B cell (primary cell): ENCODE results near the gene NKAIN2. TPM values are rescaled to one million over a fixed set of nuclear protein-coding genes. Genes with fewer than 3 reads are reported as not detected.

ENCODE experiments used
- ATAC-seq: fragments of 200-7000 bp; cut with Tn5 transposase; one replicate; pipeline ENCODE4 v1.10.0; 2021; ENCODE audit warnings: low read depth, mild to moderate bottlenecking, moderate number of reproducible peaks, moderate library complexity
- CTCF ChIA-PET: fragments of 350-600 bp; sonication (Branson Sonifier 250); formaldehyde crosslinking; loops from one replicate; lab custom pipeline; 2021; ENCODE audit warnings: antibody characterized with exemption, inconsistent platforms; lab: Charles Lee
- POLR2A ChIA-PET: fragments of 350-600 bp; sonication (Branson Sonifier 250); formaldehyde crosslinking; loops from one replicate; lab custom pipeline; 2021; ENCODE audit warnings: antibody characterized with exemption; lab: Charles Lee
- DNase-seq: peaks from one replicate; pipeline ENCODE4 v3.0.0; 2013
- H2AFZ ChIP-seq: 2 replicates; pipeline ENCODE4 v1.6.1; 2012; ENCODE audit warnings: mild to moderate bottlenecking, low read depth, low read length; ENCODE audit not compliant: insufficient read depth, poor library complexity, severe bottlenecking
- H3K27ac ChIP-seq, 2 donors: 1 replicate in 1 of 2; 2 replicates in 1 of 2; pipeline ENCODE4 v1.5.1; 2012 to 2013; ENCODE audit warnings: low read length in 2 of 2, mild to moderate bottlenecking in 2 of 2, moderate library complexity in 1 of 2
- H3K27me3 ChIP-seq, 4 experiments: fragments of 200-600 bp in 1 of 4; sonication (generic) in 1 of 4; replicated peaks in 1 of 4; 1 replicate in 2 of 4; 2 replicates in 2 of 4; pipeline versions ENCODE4 v1.6.1 to v1.7.0; 2013 to 2016; ENCODE audit warnings: low read length in 3 of 4, mild to moderate bottlenecking in 2 of 4, mixed read lengths in 1 of 4, moderate library complexity in 1 of 4; ENCODE audit not compliant: insufficient read depth in 4 of 4, control insufficient read depth in 3 of 4; ENCODE audit errors: control extremely low read depth in 1 of 4
- H3K36me3 ChIP-seq, 2 experiments: replicated peaks in 1 of 2; 1 replicate in 1 of 2; 2 replicates in 1 of 2; pipeline versions ENCODE4 v1.6.1 to v1.7.1; 2013; ENCODE audit warnings: low read length in 1 of 2; ENCODE audit not compliant: insufficient read depth in 2 of 2, control insufficient read depth in 1 of 2; ENCODE audit errors: control extremely low read depth in 1 of 2, extremely low read depth in 1 of 2
- H3K4me1 ChIP-seq, 2 donors: fragments of 200-600 bp in 1 of 2; sonication (generic) in 1 of 2; 1 replicate in 1 of 2; 2 replicates in 1 of 2; pipeline versions ENCODE4 v1.5.1 to v1.6.1; 2013 to 2017; ENCODE audit warnings: low read length in 2 of 2; ENCODE audit not compliant: control insufficient read depth in 2 of 2, insufficient read depth in 2 of 2
- H3K4me2 ChIP-seq: replicated peaks from 2 replicates; pipeline ENCODE3; 2012; ENCODE audit warnings: mild to moderate bottlenecking, low read depth, low read length; ENCODE audit not compliant: poor library complexity, severe bottlenecking
- H3K4me3 ChIP-seq, 5 experiments: fragments of 200-600 bp in 1 of 5; sonication (generic) in 1 of 5; 1 replicate in 3 of 5; 2 replicates in 2 of 5; pipeline versions ENCODE4 v1.5.1 to v1.7.0; 2011 to 2016; ENCODE audit warnings: low read length in 4 of 5, mild to moderate bottlenecking in 4 of 5, low read depth in 2 of 5, control low read depth in 1 of 5, moderate library complexity in 1 of 5; ENCODE audit not compliant: insufficient read depth in 1 of 5; ENCODE audit errors: control extremely low read depth in 1 of 5, extremely low read depth in 1 of 5
- H3K79me2 ChIP-seq: fragments of 200-600 bp; sonication (generic); one replicate; pipeline ENCODE4 v1.6.0; 2016; ENCODE audit warnings: low read length; ENCODE audit not compliant: control insufficient read depth, insufficient read depth
- H3K9ac ChIP-seq: fragments of 200-600 bp; sonication (generic); 2 replicates; pipeline ENCODE4 v1.6.1; 2017; ENCODE audit warnings: mild to moderate bottlenecking, low read length, moderate library complexity
- H3K9me3 ChIP-seq, 3 donors: one replicate each; pipeline versions ENCODE4 v1.6.1 to v1.7.1; 2013; ENCODE audit warnings: low read length in 2 of 3; ENCODE audit not compliant: control insufficient read depth in 2 of 3, insufficient read depth in 1 of 3; ENCODE audit errors: control extremely low read depth in 1 of 3
- H4K20me1 ChIP-seq: 2 replicates; pipeline ENCODE4 v1.6.0; 2012; ENCODE audit warnings: mild to moderate bottlenecking, low read length; ENCODE audit not compliant: insufficient read depth, control insufficient read depth, poor library complexity, severe bottlenecking
- H3K27ac Mint-ChIP-seq: one replicate; pipeline ENCODE4 v1.8.0; 2021; ENCODE audit warnings: mixed read lengths
- H3K27me3 Mint-ChIP-seq: one replicate; pipeline ENCODE4 v1.8.0; 2021; ENCODE audit warnings: mixed read lengths
- H3K4me1 Mint-ChIP-seq: one replicate; pipeline ENCODE4 v1.8.0; 2021; ENCODE audit warnings: mixed read lengths
- H3K4me3 Mint-ChIP-seq: one replicate; pipeline ENCODE4 v1.8.0; 2021; ENCODE audit warnings: mixed read lengths
- H3K9me3 Mint-ChIP-seq: one replicate; pipeline ENCODE4 v1.8.0; 2022; ENCODE audit warnings: mixed read lengths; ENCODE audit not compliant: insufficient read depth
- CTCF ChIP-seq: fragments of 200-600 bp; IDR thresholded peaks from one replicate; pipeline ENCODE4 v1.8.0; 2022; ENCODE audit warnings: antibody characterized with exemption, mild to moderate bottlenecking
- EZH2 ChIP-seq: IDR thresholded peaks from 2 replicates; pipeline ENCODE4 v1.6.1; 2012; ENCODE audit warnings: borderline replicate concordance, low read depth, mild to moderate bottlenecking, moderate library complexity, low read length; ENCODE audit not compliant: insufficient read depth, poor library complexity, severe bottlenecking
- WGBS: methylation state at CpG from one replicate; pipeline ENCODE4 v1.1.5; 2013; ENCODE audit warnings: missing lambda C conversion rate; ENCODE audit not compliant: insufficient coverage; 5-methylcytosine and 5-hydroxymethylcytosine counted together
- intact Hi-C: fragments of 100-400 bp; cut with micrococcal nuclease; formaldehyde crosslinking; loops from one replicate; pipeline ENCODE4 v1.10.0; 2022
- polyA plus RNA-seq: library from polyadenylated mRNA; depleted of rRNA; stranded (reverse); fragments of >200 nt; gene quantifications from 2 replicates; pipeline ENCODE4 v1.2.3, GENCODE V29; 2012
- total RNA-seq, 2 donors: library from RNA; stranded (reverse); fragments of 120-200 nt in 1 of 2; gene quantifications; 1 replicate in 1 of 2; 2 replicates in 1 of 2; pipeline versions ENCODE4 v1.2.3 to v1.2.4, GENCODE V29; 2013 to 2022

The NKAIN2 gene
- total and polyA plus RNA-seq, 2 donors (not counting 1 experiment from before 2014, with no cell fraction given) = not detected

GRCh38 chr6:124420116-124420840 lies 616.6 kb downstream of the NKAIN2 start:
- CTCF ChIA-PET = no interaction called here
- H3K4me1 Mint-ChIP-seq = no peaks in the 10 kb centered on the region
- Histone ChIP-seq H3K27ac (no peak overlapping the region), H2AFZ (no peak overlapping the region), H3K27me3 (no peaks in the 10 kb centered on the region), H3K4me3 (no peak overlapping the region), H3K9ac (no peak overlapping the region), H3K79me2 (no peaks in the 10 kb centered on the region), H3K9me3 (no peaks in the 10 kb centered on the region), H4K20me1 (no peaks in the 10 kb centered on the region), H3K4me2 (no peak overlapping the region), H3K36me3 (no peaks in the 10 kb centered on the region), H3K4me1 (no peaks in the 10 kb centered on the region)
- TF ChIP-seq EZH2 (no peak), CTCF (no peak)
- DNase-seq (no peak), ATAC-seq (no peak)
- WGBS = no CpG with 5 or more reads among the region's 4 CpGs
- no peak overlapping the region for H3K4me3 Mint-ChIP-seq
- POLR2A ChIA-PET = no interaction called here
- no peaks in the 10 kb centered on the region for H3K9me3 Mint-ChIP-seq
- intact Hi-C loops = no loop called here
- no peak overlapping the region for H3K27ac Mint-ChIP-seq
- no peaks in the 10 kb centered on the region for H3K27me3 Mint-ChIP-seq

- ATAC-seq (no peak), DNase-seq (no peak)
- Histone ChIP-seq H3K4me2 (no peak overlapping the region), H3K4me3 (no peak overlapping the region), H3K4me1 (no peaks in the 10 kb centered on the region), H4K20me1 (no peaks in the 10 kb centered on the region), H3K36me3 (no peaks in the 10 kb centered on the region), H3K9ac (no peak overlapping the region), H2AFZ (no peak overlapping the region), H3K79me2 (no peaks in the 10 kb centered on the region), H3K27me3 (no peaks in the 10 kb centered on the region), H3K27ac (no peak overlapping the region), H3K9me3 (no peaks in the 10 kb centered on the region)
- ChIA-PET POLR2A (no interaction called here), CTCF (no interaction called here)
- Mint-ChIP-seq H3K4me3 (no peak overlapping the region), H3K27me3 (no peaks in the 10 kb centered on the region), H3K9me3 (no peaks in the 10 kb centered on the region), H3K27ac (no peak overlapping the region), H3K4me1 (no peaks in the 10 kb centered on the region)
- no CpG with 5 or more reads among the region's 1 CpG for WGBS
- no peak for TF ChIP-seq CTCF
- TF ChIP-seq EZH2 = no peak
- intact Hi-C loops = no loop called here
These were observed 620.0 kb downstream of the NKAIN2 start for GRCh38 chr6:124423621-124424020.
